IPS-NIHi7 (cell line): ENCODE results near the gene KHSRP.

Experiments
- DNase-seq: peaks from one replicate; pipeline ENCODE4 v3.0.0; 2012; ENCODE audit warnings: mixed read lengths; ENCODE audit errors: extremely low spot score

The KHSRP gene

DNA sequence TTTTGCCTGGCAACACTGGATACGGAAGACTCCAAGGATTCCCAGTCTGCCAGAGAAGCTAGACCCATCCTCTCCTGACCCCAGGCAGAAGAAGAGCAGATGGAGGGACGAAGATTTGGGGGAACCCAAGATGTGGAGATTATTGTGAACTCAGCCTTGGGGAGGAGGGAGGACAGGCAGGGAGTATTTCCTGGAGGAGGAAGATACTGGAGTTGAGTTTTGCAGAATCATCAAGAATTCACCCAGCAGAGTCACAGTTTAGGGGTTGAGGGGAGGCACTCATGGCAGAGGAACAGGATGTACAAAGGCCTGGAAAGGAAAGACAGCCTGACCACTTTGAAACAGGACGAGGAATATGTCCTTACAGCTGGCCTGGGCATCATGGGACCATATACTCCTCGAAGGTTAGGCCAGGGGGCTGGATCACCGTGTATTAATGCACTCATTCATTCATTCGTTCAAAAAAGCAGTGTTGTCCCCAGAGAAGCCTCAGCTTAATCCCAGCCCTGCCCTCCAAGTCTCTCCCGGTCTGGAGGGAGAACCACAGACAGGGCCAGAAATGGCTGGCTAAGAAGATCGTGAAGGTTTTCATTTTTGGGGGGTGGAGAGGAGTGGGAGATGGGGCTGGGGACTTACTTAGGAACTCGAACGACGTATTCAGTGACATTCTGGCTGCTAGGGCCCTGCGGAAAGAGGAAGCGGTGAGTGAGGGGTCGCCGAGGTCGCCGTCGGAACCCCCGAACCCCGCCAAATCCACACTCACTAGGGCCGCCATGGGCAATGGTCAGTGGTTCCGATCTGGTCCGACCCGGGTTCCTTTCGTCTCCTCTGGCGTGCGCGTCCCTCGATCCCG, 32.2 kb downstream of the KHSRP start:
- DNase-seq, result no peak

DNA sequence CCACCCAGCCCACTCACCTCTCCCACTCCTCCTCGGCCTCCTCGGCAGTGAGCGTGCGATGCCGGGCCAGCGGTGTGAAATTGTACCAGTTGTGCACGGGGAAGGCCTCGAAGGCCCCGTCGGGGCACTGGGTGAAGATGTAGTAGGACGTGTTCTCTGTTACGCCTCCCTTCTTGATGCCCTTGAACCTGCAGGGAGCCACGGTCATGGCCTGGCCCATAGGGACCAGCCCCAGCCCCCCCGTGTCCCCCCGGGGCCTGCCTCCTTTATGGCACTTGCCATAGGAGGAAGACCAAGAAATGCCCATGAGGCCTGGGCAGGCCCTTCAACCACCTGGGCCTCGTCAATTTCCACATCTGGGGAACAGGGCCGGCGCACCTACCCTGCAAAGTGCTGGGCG, 37.2 kb downstream of the KHSRP start:
- no peak for DNase-seq

DNA sequence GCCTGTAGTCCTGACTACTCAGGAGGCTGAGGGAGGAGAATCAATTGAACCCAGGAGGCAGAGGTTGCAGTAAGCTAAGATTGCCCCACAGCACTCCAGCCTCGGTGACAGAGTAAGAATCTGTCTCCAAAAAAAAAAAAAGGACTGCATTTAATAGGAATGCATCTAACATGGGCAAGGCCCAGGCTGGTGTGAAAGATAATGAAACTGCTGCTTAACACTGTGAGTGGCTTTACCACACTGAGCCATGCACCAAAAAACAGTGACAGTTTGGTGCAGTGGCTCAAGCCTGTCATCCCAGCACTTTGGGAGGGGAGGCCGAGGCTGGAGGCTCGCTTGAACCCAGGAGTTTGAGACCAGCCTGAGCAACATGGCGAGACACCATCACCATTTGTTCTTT, 40.2 kb downstream of the KHSRP start:
- DNase-seq, result no peak

DNA sequence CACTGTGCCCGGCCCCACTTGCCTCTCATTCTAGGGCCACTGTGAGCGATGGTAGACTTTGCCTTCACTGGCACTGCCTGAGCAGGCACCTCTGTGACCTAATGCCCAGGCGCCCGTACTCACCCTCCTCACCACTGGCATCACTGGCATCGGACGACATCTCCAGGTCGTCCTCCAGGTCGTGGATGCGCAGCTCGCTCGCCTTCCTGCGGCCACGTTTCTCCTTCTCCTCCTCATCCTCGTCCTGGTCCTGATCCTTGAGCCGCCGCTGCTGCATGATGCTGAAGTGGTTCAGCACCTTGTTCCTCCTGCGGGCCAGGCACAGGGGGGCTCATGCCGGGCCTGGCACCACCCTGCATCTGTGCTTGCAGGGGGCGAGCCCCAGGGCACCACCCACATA, 41.4 kb downstream of the KHSRP start:
- no peak for DNase-seq

DNA sequence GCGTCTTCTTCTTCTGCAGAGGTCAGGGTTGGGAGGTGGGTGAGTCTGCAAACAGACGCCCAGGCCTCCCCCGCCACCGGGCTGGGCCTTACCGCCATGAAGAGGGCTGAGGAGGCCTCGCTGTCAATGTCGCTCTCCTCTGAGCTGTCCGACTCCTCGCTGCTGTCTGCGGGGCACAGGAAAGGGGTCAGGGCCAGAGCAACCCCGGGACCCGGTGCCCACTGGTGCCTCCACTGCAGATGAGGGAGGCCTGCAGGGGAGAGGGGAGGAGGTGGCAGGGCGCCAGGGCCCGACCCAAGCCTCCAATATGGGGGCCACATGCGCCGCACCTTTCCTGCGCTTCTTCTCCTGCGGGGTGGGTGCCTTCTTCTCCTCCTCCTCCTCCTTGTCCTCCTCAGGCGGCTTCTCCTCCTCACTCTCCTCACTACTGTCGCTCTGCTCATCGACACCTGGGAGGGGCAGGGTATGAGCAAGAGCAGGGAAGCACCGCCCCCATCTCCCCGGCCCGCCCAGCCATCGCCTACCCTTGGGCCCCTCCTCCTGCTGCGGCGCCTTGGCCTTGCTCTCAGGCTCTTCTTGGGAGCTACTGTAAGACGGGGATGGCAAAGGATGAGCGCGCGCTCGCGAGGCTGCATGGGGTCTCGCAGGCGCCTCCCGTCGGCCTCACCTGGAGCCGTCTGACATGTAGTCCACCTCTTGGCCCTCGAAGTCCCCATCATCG, 43.4 kb downstream of the KHSRP start:
- no peak for DNase-seq

DNA sequence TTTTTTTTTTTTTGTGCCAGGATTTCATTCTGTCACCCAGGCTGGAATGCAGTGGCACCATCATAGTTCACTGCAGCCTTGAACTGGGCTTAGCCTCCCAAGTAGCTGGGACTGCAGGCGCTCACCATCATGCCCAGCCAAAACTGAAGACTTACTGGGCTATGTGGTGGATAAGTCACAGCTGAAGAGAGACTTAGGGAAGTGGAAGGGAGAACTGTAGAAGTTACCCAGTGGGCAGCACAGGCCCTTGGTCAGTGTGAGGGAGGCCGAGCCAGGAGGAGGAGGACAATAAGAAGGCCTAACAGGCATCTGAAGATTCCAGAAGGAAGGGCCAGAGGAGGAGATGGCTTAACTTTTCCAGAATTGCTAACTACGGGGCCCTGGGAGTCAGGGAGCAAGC, 44.9 kb downstream of the KHSRP start:
- no peak for DNase-seq

DNA sequence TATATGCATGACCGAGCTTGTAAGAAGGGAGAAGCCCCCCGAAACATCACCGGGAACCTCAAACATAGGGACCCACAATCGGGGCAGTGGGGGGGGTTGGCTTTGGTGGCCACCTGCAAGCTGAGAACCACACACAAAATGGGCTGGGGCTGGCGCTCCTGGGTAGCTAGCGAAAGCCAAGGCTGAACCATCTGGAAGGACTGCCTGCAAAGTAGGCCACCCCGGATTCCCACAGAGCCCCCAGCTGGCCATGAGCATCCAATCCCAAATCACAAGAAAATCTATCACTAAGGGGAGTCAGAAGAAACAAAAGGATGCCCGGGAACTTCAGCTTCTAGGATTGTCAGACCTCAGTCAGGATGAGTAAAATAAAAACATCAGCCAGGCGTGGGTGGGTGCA, 46.1 kb downstream of the KHSRP start:
- DNase-seq, result no peak

DNA sequence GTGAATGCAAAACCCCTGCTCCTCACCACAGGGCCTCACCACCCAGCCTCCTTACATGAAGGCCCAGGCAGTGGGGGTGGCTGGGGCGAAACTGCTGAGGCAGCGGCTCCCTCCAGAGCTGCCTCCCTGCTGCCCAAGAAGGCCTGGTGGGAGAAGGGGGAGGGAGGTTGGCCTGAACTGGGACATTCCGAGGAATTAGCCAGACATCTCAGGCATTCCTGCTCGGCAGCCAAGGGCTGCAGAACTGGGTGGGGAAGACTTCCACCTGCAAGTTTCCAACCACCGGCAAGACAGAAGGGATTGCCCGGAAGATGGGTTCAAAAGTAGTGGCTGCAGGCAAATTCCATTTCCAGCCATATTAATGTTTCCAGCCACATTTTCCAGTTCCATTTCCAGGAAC, 46.6 kb downstream of the KHSRP start:
- DNase-seq, result no peak

DNA sequence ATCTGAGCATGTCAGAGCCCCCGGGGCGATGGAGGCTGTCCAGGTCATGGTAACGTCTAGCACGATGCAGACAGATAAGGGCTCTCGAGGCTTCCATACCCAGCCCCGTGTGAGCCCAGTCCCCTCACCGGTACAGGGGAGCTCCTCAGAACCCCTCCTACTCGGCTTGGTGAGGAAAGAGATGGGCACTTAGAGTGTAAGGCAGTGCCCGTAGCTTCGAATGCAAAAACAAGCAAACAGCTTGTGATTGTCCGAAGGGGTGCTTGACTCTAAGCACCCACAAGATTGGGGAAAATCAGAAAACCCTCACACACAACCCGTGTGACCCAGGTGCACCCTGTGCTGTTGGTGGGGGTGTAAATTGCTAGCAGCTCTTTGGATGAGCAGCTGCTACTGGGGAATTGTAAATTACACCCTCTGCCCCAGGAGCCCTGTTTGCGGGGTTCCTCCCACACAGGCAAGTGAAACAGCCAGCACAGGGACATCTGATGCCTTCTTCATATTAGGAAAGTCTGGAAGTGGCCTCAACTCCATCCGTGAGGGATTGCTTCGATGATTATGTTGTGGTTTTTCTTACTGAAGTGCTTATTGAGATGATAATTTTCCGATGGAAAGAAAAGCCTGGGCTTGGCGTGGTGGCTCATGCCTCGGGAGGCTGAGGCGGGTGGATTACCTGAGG, 48.0 kb downstream of the KHSRP start:
- no peak for DNase-seq

DNA sequence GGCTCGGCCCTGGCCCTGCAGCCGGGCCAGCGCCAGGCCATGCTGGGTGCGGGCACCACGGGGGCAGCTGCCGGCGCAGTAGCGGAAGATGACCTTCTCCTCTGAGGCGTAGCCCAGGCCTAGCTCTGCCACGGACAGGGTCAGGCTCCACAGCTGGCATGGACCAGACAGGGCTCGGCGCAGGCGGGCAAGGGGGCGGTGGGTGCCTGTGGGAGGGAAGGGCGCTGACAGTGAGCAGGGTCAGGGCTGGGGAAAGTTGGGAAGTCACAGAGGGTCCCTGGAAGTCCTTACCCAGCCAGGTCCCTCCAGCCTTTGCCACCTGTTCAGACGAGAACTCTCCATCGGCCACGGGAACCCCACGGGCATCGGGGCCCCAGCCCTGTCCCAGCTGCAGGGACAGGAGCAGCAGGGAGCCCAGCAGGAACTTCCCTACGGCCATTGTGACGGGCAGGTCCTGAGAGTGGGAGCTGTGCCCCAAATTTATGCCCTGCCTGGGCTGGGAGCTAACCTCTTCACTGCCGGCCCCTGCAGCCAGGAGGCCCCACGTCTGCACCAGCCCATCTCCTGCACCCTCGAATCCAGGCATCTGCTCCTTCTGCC, 49.1 kb downstream of the KHSRP start, which contains the start of gene PSPN:
Gene PSPN, minus strand, starts transcription at position 523 of the 600 bp plus-strand sequence. Its CDS starts 84 bp downstream, at position 439.
- no peak for DNase-seq

DNA sequence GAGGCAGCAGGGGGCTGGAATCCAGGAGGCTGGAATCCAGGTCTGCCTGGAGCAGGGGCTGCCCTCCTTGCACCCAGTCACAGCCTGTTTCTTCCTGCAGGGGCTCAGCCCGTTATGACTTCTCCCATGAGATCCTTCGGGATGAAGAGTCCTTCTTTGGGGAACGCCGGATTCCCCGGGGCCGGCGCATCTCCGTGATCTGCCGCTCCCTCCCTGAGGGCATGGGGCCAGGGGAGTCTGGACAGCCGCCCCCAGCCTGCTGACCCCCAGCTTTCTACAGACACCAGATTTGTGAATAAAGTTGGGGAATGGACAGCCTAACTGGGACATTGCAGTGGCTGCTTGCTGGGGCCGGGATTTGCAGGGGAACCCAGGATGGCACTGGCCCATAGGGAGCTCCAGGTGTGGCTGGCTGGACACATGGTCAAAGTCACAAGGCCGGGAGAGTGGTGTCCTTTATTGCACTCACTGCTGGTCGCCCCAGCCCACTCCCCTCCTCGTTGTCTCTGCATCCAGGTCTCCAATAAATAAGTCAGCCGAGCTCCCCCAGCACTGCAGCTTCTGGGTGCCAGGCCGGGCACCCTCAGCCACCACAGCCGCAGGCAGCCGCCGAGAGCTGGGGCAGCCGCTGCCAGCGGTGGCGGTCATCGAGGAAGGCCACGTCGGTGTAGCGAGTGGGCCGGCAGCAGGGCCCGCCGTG, 49.8 kb downstream of the KHSRP start:
- DNase-seq, result no peak

DNA sequence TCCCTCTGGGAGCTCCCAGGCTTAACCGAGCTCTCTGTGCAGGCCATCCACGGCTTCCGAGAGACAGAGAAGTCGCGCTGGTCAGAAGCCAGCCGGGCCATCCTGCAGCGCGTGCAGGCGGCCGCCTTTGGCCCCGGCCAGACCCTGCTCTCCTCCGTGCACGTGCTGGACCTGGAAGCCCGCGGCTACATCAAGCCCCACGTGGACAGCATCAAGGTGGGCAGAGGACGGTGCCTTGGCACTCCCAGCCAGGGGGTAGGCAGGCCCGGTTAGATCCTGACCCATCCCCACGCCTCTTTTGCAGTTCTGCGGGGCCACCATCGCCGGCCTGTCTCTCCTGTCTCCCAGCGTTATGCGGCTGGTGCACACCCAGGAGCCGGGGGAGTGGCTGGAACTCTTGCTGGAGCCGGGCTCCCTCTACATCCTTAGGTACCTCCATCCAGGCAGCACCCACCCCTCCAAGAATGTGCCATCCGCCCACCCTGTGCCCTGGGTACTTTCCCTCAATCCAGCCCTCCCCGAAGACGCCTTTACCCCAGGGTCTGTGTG, 50.4 kb downstream of the KHSRP start:
- no peak for DNase-seq

DNA sequence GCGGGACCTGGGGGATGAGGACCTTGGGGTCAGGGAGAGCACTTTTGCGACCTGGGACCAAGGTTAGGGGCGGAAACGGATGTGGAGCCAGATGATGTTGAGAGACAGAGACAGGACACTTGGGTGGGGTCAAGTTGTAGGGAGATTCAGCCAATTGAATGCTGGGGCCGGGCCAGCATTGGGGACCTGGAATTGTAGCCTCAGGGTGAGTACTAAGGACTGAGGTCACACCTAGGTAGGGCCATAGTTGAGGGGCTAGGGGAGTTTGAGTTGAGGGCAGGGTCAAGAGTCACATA, 50.9 kb downstream of the KHSRP start:
- no peak for DNase-seq

DNA sequence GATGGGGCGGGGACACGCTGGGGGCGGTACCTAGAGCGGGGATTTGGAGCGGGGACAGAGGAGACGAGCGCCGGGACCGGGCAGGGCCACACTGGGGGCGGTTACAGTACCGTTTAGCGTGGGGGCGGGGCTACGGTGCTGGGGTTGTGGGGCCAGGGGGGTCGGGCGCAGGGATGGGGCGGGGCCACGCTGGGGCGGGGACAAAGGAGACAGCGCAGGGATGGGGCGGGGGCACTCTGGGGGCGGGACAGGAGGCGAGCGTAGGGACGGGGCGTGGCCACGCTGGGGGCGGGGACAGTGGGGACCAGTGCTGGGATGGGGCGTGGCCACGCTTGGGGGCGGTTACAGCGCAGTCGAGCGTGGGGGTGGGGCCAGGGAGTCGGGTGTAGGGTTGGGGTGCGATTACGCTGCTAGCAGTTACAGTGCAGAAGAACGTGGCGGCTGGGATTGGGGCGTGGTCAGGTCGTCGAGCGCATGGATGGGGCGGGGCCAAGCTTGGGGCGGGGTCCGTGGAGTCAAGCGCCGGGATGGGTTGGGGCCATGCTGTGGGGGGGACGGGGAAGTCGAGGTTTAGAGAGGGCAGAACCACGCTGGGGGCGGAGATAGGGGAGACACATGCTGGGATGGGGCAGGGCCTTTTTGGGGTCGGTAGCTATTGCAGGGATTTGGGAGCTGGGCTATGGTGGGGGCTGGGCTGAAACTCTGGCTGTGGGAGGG, 51.4 kb downstream of the KHSRP start:
- peak; percentile 93 for DNase-seq

DNA sequence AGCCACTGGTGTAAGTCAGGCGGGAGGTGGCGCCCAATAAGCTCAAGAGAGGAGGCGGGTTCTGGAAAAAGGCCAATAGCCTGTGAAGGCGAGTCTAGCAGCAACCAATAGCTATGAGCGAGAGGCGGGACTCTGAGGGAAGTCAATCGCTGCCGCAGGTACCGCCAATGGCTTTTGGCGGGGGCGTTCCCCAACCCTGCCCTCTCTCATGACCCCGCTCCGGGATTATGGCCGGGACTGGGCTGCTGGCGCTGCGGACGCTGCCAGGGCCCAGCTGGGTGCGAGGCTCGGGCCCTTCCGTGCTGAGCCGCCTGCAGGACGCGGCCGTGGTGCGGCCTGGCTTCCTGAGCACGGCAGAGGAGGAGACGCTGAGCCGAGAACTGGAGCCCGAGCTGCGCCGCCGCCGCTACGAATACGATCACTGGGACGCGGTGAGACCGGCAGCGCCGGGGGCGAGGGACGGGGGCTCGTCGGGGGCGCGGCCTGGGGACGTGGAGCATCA, 52.0 kb downstream of the KHSRP start, which contains the start of gene ALKBH7:
Gene ALKBH7, plus strand, starts transcription at position 201 of the 502 bp plus-strand sequence. Its CDS starts 27 bp downstream, at position 228.
- DNase-seq, result peak; percentile 95

DNA sequence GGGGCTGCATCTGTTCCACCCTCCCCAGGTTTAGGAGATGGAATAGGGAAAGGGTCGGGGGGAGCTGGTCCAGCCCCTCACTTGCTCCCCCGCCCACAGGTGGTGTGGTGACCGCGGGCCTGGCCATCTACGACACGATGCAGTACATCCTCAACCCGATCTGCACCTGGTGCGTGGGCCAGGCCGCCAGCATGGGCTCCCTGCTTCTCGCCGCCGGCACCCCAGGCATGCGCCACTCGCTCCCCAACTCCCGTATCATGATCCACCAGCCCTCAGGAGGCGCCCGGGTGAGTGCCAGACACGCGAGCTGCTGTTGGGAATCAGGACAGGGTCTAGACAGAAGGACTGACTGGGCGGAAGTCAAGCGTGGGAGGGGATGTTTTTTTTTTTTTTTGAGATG, 60.3 kb downstream of the KHSRP start:
- no peak for DNase-seq
